OCI-LY3 (cell line): ENCODE data around the gene UPK2.

Experiments
- EZH2phosphoT487 ChIP-seq: fragments of 200-600 bp; shearing (Covaris generic); IDR thresholded peaks from 2 replicates; pipeline ENCODE4 v1.6.1; 2018; ENCODE audit warnings: antibody characterized with exemption, mixed run types, low read depth
- TF ChIP-seq, protein P1 (sequence below): fragments of 200-600, 300-600 bp; sonication (generic); IDR thresholded peaks from 2 replicates; pipeline ENCODE4 v1.5.1; 2014; ENCODE audit warnings: antibody characterized with exemption, low read length, low read depth

DNA sequence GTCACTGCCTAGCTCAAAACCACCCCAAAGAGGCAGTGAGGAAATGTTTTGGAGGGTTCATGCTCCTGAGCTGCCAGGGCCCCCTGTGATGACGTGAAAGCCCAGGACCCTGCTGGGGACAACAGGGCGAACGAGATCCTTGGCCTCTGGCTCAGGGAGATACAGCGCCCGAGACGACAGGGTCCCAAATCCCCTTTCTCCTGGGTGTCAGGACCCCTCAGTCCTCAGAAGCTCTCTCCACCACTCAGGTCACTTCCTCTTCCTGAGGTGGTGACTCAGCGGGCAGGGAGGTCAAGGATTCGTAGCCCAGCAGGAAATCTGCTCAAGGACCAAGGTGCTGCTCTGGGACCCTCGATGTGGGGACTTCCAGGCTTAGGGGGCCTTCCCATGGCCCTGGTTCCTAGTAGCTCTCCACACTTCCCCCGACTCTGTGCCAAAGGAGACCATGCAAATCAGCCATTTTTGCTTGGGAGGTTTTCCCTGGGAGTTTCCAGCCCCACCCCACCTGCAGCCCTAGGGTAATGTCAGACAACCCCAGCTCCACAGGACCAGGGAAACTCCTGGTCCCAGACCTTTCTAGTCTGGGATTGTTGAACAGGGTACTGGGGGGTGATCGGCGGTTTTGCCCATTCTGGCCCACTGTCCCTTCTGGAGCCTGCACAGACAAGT lies 43.2 kb upstream of the UPK2 start:
- TF ChIP-seq, protein P1, sequence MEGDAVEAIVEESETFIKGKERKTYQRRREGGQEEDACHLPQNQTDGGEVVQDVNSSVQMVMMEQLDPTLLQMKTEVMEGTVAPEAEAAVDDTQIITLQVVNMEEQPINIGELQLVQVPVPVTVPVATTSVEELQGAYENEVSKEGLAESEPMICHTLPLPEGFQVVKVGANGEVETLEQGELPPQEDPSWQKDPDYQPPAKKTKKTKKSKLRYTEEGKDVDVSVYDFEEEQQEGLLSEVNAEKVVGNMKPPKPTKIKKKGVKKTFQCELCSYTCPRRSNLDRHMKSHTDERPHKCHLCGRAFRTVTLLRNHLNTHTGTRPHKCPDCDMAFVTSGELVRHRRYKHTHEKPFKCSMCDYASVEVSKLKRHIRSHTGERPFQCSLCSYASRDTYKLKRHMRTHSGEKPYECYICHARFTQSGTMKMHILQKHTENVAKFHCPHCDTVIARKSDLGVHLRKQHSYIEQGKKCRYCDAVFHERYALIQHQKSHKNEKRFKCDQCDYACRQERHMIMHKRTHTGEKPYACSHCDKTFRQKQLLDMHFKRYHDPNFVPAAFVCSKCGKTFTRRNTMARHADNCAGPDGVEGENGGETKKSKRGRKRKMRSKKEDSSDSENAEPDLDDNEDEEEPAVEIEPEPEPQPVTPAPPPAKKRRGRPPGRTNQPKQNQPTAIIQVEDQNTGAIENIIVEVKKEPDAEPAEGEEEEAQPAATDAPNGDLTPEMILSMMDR: no peak
- no peak for TF ChIP-seq EZH2phosphoT487
